Gastrocnemius medialis (tissue), 4 donors: ENCODE data around the gene PTPN21. TPM values are rescaled to one million over a fixed set of nuclear protein-coding genes. Genes with fewer than 3 reads are reported as not detected.

ENCODE experiments used
- ATAC-seq, 2 donors: fragments of 150-250 bp; one replicate each; pipeline ENCODE4 v1.9.1; 2016
- DNase-seq, 2 donors: peaks; one replicate each; pipeline ENCODE4 v3.0.0-alpha.2; 2019
- H3K27ac ChIP-seq, 4 donors: fragments of 200-600 bp; sonication (generic); 1 replicate in 1 of 4; 2 replicates in 3 of 4; pipeline ENCODE4 v1.5.1; 2016 to 2018; ENCODE audit warnings: mild to moderate bottlenecking in 2 of 4, moderate library complexity in 1 of 4
- H3K27me3 ChIP-seq, 3 donors: fragments of 200-600 bp; sonication (generic) in 2 of 3; 1 replicate in 1 of 3; 2 replicates in 2 of 3; pipeline versions ENCODE4 v1.5.1 to v1.6.0; 2016 to 2019; ENCODE audit warnings: mild to moderate bottlenecking in 1 of 3, moderate library complexity in 1 of 3
- H3K36me3 ChIP-seq, 2 donors: fragments of 200-600 bp; sonication (generic) in 1 of 2; one replicate each; pipeline ENCODE4 v1.5.1; 2017 to 2018
- H3K4me1 ChIP-seq, 2 donors: fragments of 200-600 bp; sonication (generic) in 1 of 2; one replicate each; pipeline ENCODE4 v1.5.1; 2016 to 2017; ENCODE audit warnings: mild to moderate bottlenecking in 2 of 2
- H3K4me3 ChIP-seq, 4 donors: fragments of 200-600 bp; sonication (generic) in 3 of 4; 1 replicate in 1 of 4; 2 replicates in 3 of 4; pipeline ENCODE4 v1.5.1; 2016 to 2019; ENCODE audit warnings: mild to moderate bottlenecking in 2 of 4
- H3K9me3 ChIP-seq, 3 donors: fragments of 200-600 bp; sonication (generic) in 2 of 3; 1 replicate in 1 of 3; 2 replicates in 2 of 3; pipeline ENCODE4 v1.5.1; 2016 to 2019
- POLR2A ChIP-seq, 2 donors: fragments of 450-650 bp; IDR thresholded peaks; one replicate each; pipeline ENCODE4 v1.6.1; 2017; ENCODE audit warnings: antibody characterized with exemption in 2 of 2, mild to moderate bottlenecking in 2 of 2, moderate library complexity in 2 of 2
- in situ Hi-C, 4 donors: fragments of 200-750 bp; cut with MboI; loops; one replicate each; pipeline versions ENCODE4 v1.15.0 to v1.8.0; 2017; ENCODE audit warnings: low sequenced_read_pairs in 4 of 4
- intact Hi-C: fragments of 100-400 bp; cut with DNase I; formaldehyde crosslinking; loops from one replicate; pipeline ENCODE4 v1.15.1; 2023; ENCODE audit warnings: low total_unique reads
- total RNA-seq, 4 donors: library from RNA; depleted of rRNA; stranded (reverse); fragments of >200 nt; gene quantifications; one replicate each; pipeline versions ENCODE4 v1.1.0 to v1.2.3, GENCODE V29; 2016
- TF ChIP-seq, protein P1 (sequence below), 5 experiments: fragments of 450-650 bp in 3 of 5; fragments of 200-600 bp in 2 of 5; sonication (generic) in 2 of 5; IDR thresholded peaks in 4 of 5; conservative IDR thresholded peaks in 1 of 5; 1 replicate in 4 of 5; 2 replicates in 1 of 5; pipeline ENCODE4 v1.5.1; 2016 to 2019; ENCODE audit warnings: antibody characterized with exemption in 5 of 5, mild to moderate bottlenecking in 3 of 5, moderate library complexity in 3 of 5

Gene PTPN21
- total RNA-seq, 4 donors from 2014 or later, result 5.6 to 11.1 (median 8.6) TPM

- Histone ChIP-seq H3K36me3 (no peaks in the 10 kb centered on the region), H3K27ac (peak overlapping the region in 1 of 4 donors; percentile 94), H3K27me3 (no peaks in the 10 kb centered on the region), H3K4me3 (no peak overlapping the region), H3K9me3 (no peaks in the 10 kb centered on the region), H3K4me1 (peaks cover 24 to 26% of the 10 kb centered on the region in 2 donors)
- intact Hi-C loops, result loop anchor here (10.0 kb wide), 3 partner anchors 172 to 1398 kb away; partner anchors contain the start of genes EFCAB11, GALC, SPATA7 and TDP1
- TF ChIP-seq, protein P1, sequence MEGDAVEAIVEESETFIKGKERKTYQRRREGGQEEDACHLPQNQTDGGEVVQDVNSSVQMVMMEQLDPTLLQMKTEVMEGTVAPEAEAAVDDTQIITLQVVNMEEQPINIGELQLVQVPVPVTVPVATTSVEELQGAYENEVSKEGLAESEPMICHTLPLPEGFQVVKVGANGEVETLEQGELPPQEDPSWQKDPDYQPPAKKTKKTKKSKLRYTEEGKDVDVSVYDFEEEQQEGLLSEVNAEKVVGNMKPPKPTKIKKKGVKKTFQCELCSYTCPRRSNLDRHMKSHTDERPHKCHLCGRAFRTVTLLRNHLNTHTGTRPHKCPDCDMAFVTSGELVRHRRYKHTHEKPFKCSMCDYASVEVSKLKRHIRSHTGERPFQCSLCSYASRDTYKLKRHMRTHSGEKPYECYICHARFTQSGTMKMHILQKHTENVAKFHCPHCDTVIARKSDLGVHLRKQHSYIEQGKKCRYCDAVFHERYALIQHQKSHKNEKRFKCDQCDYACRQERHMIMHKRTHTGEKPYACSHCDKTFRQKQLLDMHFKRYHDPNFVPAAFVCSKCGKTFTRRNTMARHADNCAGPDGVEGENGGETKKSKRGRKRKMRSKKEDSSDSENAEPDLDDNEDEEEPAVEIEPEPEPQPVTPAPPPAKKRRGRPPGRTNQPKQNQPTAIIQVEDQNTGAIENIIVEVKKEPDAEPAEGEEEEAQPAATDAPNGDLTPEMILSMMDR (IDR thresholded peaks at IDR 0.05 in 4 of 5, conservative IDR thresholded peaks at IDR 0.05 in 1 of 5), result no peak
- TF ChIP-seq POLR2A (IDR thresholded peaks at IDR 0.05), result no peak
- ATAC-seq (no peak), DNase-seq (no peak)
- in situ Hi-C loops, result loop anchor here in 2 of 4 donors (10.0 to 25.0 kb wide), 2 partner anchors 62 to 1831 kb away; partner anchors contain the start of gene CALM1 (in 1 of the 2)
These were observed 1.8 kb upstream of the PTPN21 start for GRCh38 chr14:88556581-88556980.

DNA sequence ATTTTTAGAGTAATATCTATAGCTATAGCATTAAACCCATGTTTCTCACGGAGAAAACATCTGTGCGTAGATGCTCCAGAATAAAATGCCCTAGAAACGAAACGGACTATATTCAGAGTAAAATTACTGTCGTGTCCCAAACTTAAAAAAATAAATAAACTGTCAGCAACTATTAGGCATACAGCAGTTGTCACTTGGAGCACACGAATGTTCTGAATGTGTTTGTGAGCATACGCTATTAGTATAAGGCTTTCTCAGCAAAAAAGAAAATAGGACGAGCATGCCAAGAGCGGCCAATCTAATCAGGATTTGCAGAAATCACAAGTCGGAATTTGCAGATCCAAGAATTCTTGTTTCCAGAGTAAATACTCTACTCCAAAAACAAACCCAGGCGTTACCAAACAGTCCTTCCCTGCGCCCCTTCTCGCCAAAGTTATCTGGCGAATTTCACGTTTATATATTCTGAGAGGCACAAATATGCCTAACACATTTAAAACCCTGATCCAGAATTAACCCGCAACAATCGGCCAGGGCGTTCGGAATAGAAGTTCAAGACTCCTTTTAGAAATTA lies 836 bp downstream of the PTPN21 start:
- in situ Hi-C loops, result loop anchor here in 2 of 4 donors (10.0 to 25.0 kb wide), 2 partner anchors 59 to 1833 kb away; partner anchors contain the start of gene CALM1 (in 1 of the 2)
- DNase-seq, result no peak
- TF ChIP-seq, protein P1 (IDR thresholded peaks at IDR 0.05 in 4 of 5, conservative IDR thresholded peaks at IDR 0.05 in 1 of 5), result no peak
- no peak for TF ChIP-seq POLR2A (IDR thresholded peaks at IDR 0.05)
- Histone ChIP-seq H3K4me3 (peak overlapping the region; percentile 62 to 81 (median 66)), H3K36me3 (peaks cover 0 to 13% of the 10 kb centered on the region in 2 donors), H3K27ac (peak overlapping the region; percentile 79 to 94 (median 86)), H3K27me3 (no peaks in the 10 kb centered on the region), H3K4me1 (peaks cover 24 to 35% of the 10 kb centered on the region in 2 donors), H3K9me3 (no peaks in the 10 kb centered on the region)
- intact Hi-C loops, result loop anchor here (2.0 to 10.0 kb wide), 5 partner anchors 61 to 1703 kb away; partner anchors contain the start of genes EFCAB11, GALC, PSMC1 and SPATA7
- no peak for ATAC-seq

GRCh38 chr14:88552876-88553275 lies 1.9 kb downstream of the PTPN21 start:
- in situ Hi-C loops (loop anchor here in 2 of 4 donors (10.0 to 25.0 kb wide), 2 partner anchors 58 to 1834 kb away; partner anchors contain the start of gene CALM1 (in 1 of the 2)), intact Hi-C loops (loop anchor here (5.0 to 10.0 kb wide), 4 partner anchors 168 to 1704 kb away; partner anchors contain the start of genes EFCAB11, GALC, PSMC1 and SPATA7)
- DNase-seq, result no peak
- Histone ChIP-seq H3K4me1 (peaks cover 24 to 35% of the 10 kb centered on the region in 2 donors), H3K4me3 (peak overlapping the region in 3 of 4 donors; percentile 75 to 82 (median 79)), H3K27ac (peak overlapping the region; percentile 79 to 94 (median 84)), H3K27me3 (no peaks in the 10 kb centered on the region), H3K9me3 (no peaks in the 10 kb centered on the region), H3K36me3 (peaks cover 0 to 18% of the 10 kb centered on the region in 2 donors)
- TF ChIP-seq POLR2A (IDR thresholded peaks at IDR 0.05), result no peak
- TF ChIP-seq, protein P1 (IDR thresholded peaks at IDR 0.05 in 4 of 5, conservative IDR thresholded peaks at IDR 0.05 in 1 of 5), result no peak
- no peak for ATAC-seq

GRCh38 chr14:88551980-88552431 lies 2.8 kb downstream of the PTPN21 start:
- Histone ChIP-seq H3K27me3 (no peaks in the 10 kb centered on the region), H3K9me3 (no peaks in the 10 kb centered on the region), H3K4me1 (peaks cover 24 to 35% of the 10 kb centered on the region in 2 donors), H3K36me3 (peaks cover 0 to 18% of the 10 kb centered on the region in 2 donors), H3K27ac (peak overlapping the region; percentile 79 to 94 (median 84)), H3K4me3 (peak overlapping the region; percentile 74 to 82 (median 77))
- in situ Hi-C loops, result loop anchor here in 2 of 4 donors (10.0 to 25.0 kb wide), 2 partner anchors 57 to 1835 kb away; partner anchors contain the start of gene CALM1 (in 1 of the 2)
- intact Hi-C loops, result loop anchor here (5.0 to 10.0 kb wide), 4 partner anchors 167 to 1705 kb away; partner anchors contain the start of genes EFCAB11, GALC, PSMC1 and SPATA7
- peak in 1 of 2 donors; percentile 16 for DNase-seq
- no peak for TF ChIP-seq POLR2A (IDR thresholded peaks at IDR 0.05)
- TF ChIP-seq, protein P1 (IDR thresholded peaks at IDR 0.05 in 4 of 5, conservative IDR thresholded peaks at IDR 0.05 in 1 of 5), result no peak
- ATAC-seq, result peak; percentile 4 to 9
